HG03025 (cell line): Measurements from ENCODE around the gene SOX30.
"Not testable (repeated sequence)": the region's sequence is repeated elsewhere in the genome, so short reads cannot be mapped to it uniquely, and the experiment has no call there.

Experiments
- ATAC-seq: cut with Tn5 transposase; IDR thresholded peaks from one replicate; pipeline ENCODE4 v1.9.1; 2021; ENCODE audit warnings: mild to moderate bottlenecking, moderate library complexity; ENCODE audit not compliant: unreplicated experiment, low FRiP score

Gene SOX30

GRCh38 chr5:157652377-157652692 is at the start of gene SOX30:
Gene SOX30 (minus strand): TSS chr5:157652438. CDS start chr5:157652078, 360 bp downstream.
- ATAC-seq: no peak

GRCh38 chr5:157698674-157699073 is 46.4 kb upstream of the SOX30 start:
- ATAC-seq: not testable (repeated sequence)

- not testable (repeated sequence) for ATAC-seq
These were observed 43.9 kb upstream of the SOX30 start for GRCh38 chr5:157696154-157696553.

GRCh38 chr5:157693816-157694215 is 41.6 kb upstream of the SOX30 start:
- ATAC-seq: not testable (repeated sequence)

GRCh38 chr5:157690690-157691433 is 38.6 kb upstream of the SOX30 start:
- ATAC-seq: no peak

- ATAC-seq: no peak
These were observed 37.9 kb upstream of the SOX30 start for GRCh38 chr5:157689942-157690689.

GRCh38 chr5:157687198-157687554 is 34.9 kb upstream of the SOX30 start:
- ATAC-seq: no peak

- not testable (repeated sequence) for ATAC-seq
These were observed 34.3 kb upstream of the SOX30 start for GRCh38 chr5:157686276-157687197.

- no peak for ATAC-seq
These were observed 30.0 kb upstream of the SOX30 start for GRCh38 chr5:157682257-157682656.

- ATAC-seq: no peak
These were observed 28.8 kb upstream of the SOX30 start for GRCh38 chr5:157681048-157681447.

GRCh38 chr5:157680239-157680638 is 28.0 kb upstream of the SOX30 start:
- no peak for ATAC-seq

GRCh38 chr5:157679801-157680200 is 27.6 kb upstream of the SOX30 start:
- ATAC-seq: no peak

- no peak for ATAC-seq
These were observed 25.7 kb upstream of the SOX30 start for GRCh38 chr5:157677931-157678330.

GRCh38 chr5:157674351-157674750 is 22.1 kb upstream of the SOX30 start:
- not testable (repeated sequence) for ATAC-seq

- no peak for ATAC-seq
These were observed 20.7 kb upstream of the SOX30 start for GRCh38 chr5:157672976-157673375.

- no peak for ATAC-seq
These were observed 19.5 kb upstream of the SOX30 start for GRCh38 chr5:157671592-157672330.

- peak; percentile 54 for ATAC-seq
These were observed 18.7 kb upstream of the SOX30 start, which contains the start of gene C5orf52 for GRCh38 chr5:157670662-157671591. Gene C5orf52 (plus strand): TSS chr5:157671533. CDS start chr5:157671615, 82 bp downstream.

GRCh38 chr5:157669701-157670097 is 17.5 kb upstream of the SOX30 start:
- no peak for ATAC-seq

- no peak for ATAC-seq
These were observed 16.1 kb upstream of the SOX30 start for GRCh38 chr5:157668356-157668755.
